Measurements from ENCODE around the gene PPP2R2B. TPM values are rescaled to one million over a fixed set of nuclear protein-coding genes. Genes with fewer than 3 reads are reported as not detected.

The PPP2R2B gene
- total RNA-seq, 1 experiment from 2014 or later: 20.3 TPM

DNA sequence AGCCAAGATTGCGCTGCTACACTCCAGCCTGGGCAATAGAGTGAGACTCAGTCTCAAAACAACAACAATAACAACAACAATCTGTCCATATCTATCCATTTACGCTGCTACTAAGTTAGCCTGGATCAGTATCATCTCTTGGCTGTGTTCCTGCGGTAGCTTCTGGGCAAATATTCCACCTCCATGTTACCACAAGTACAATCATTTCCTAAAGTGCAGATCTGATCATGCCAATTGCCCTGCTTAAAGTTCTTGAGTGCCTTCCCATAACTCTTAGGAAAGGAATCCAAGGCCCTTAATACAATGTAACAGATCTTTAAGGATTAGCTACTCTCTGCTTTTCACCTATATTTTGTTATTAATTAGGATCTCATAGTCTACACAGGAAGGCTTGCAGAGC, 15.4 kb upstream of the PPP2R2B start:
- Mint-ChIP-seq H3K4me1 (peaks cover 23% of the 10 kb centered on the region), H3K36me3 (peaks cover 7% of the 10 kb centered on the region), H3K27ac (no peak overlapping the region), H3K27me3 (ENCODE audit: low read depth) (peaks cover 18% of the 10 kb centered on the region), H3K9me3 (peaks cover 8% of the 10 kb centered on the region), H3K4me3 (no peak overlapping the region)
- ChIA-PET CTCF (no interaction called here), POLR2A (no interaction called here)
- no peak for TF ChIP-seq ZNF671 (CRISPR knock-in tag; IDR thresholded peaks at IDR 0.05)
- no peak for TF ChIP-seq ELF4 (CRISPR knock-in tag; IDR thresholded peaks at IDR 0.05; ENCODE audit: low read depth)
- TF ChIP-seq ARID4B (CRISPR knock-in tag; IDR thresholded peaks at IDR 0.05; ENCODE audit: borderline replicate concordance): no peak
- no peak for TF ChIP-seq EMX1 (CRISPR knock-in tag; IDR thresholded peaks at IDR 0.05)
- TF ChIP-seq MXD4 (CRISPR knock-in tag; IDR thresholded peaks at IDR 0.05; ENCODE audit: borderline replicate concordance): no peak
- no peak for TF ChIP-seq ZNF423 (CRISPR knock-in tag; IDR thresholded peaks at IDR 0.05)
- TF ChIP-seq, protein P1, sequence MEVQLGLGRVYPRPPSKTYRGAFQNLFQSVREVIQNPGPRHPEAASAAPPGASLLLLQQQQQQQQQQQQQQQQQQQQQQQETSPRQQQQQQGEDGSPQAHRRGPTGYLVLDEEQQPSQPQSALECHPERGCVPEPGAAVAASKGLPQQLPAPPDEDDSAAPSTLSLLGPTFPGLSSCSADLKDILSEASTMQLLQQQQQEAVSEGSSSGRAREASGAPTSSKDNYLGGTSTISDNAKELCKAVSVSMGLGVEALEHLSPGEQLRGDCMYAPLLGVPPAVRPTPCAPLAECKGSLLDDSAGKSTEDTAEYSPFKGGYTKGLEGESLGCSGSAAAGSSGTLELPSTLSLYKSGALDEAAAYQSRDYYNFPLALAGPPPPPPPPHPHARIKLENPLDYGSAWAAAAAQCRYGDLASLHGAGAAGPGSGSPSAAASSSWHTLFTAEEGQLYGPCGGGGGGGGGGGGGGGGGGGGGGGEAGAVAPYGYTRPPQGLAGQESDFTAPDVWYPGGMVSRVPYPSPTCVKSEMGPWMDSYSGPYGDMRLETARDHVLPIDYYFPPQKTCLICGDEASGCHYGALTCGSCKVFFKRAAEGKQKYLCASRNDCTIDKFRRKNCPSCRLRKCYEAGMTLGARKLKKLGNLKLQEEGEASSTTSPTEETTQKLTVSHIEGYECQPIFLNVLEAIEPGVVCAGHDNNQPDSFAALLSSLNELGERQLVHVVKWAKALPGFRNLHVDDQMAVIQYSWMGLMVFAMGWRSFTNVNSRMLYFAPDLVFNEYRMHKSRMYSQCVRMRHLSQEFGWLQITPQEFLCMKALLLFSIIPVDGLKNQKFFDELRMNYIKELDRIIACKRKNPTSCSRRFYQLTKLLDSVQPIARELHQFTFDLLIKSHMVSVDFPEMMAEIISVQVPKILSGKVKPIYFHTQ (CRISPR knock-in tag; IDR thresholded peaks at IDR 0.05): no peak
- TF ChIP-seq, protein P2, sequence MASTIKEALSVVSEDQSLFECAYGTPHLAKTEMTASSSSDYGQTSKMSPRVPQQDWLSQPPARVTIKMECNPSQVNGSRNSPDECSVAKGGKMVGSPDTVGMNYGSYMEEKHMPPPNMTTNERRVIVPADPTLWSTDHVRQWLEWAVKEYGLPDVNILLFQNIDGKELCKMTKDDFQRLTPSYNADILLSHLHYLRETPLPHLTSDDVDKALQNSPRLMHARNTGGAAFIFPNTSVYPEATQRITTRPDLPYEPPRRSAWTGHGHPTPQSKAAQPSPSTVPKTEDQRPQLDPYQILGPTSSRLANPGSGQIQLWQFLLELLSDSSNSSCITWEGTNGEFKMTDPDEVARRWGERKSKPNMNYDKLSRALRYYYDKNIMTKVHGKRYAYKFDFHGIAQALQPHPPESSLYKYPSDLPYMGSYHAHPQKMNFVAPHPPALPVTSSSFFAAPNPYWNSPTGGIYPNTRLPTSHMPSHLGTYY (CRISPR knock-in tag; IDR thresholded peaks at IDR 0.05): no peak
- DNase-seq (ENCODE audit: low spot score) (no peak), ATAC-seq (no peak)

- no peak for DNase-seq (ENCODE audit: low spot score)
- H3K27ac Mint-ChIP-seq: no peak overlapping the region
- CTCF ChIA-PET: no interaction called here
- H3K9me3 Mint-ChIP-seq: peaks cover under 1% of the 10 kb centered on the region
- H3K4me1 Mint-ChIP-seq: peaks cover 36% of the 10 kb centered on the region
- H3K36me3 Mint-ChIP-seq: peaks cover under 1% of the 10 kb centered on the region; the same call in 1 of the 2 replicates
- peaks cover 18% of the 10 kb centered on the region for H3K27me3 Mint-ChIP-seq (ENCODE audit: low read depth)
- POLR2A ChIA-PET: no interaction called here
- no peak overlapping the region for H3K4me3 Mint-ChIP-seq
- no peak for ATAC-seq
- TF ChIP-seq ZNF423 (CRISPR knock-in tag; IDR thresholded peaks at IDR 0.05) (no peak), ZNF281 (CRISPR knock-in tag; IDR thresholded peaks at IDR 0.05) (no peak), SMAD3 (CRISPR knock-in tag; IDR thresholded peaks at IDR 0.05; ENCODE audit: borderline replicate concordance) (no peak), GABPB1 (CRISPR knock-in tag; IDR thresholded peaks at IDR 0.05) (no peak), FOXP4 (CRISPR knock-in tag; IDR thresholded peaks at IDR 0.05) (no peak), FOXJ3 (CRISPR knock-in tag; IDR thresholded peaks at IDR 0.05; ENCODE audit: borderline replicate concordance) (no peak)
- TF ChIP-seq, protein P3, sequence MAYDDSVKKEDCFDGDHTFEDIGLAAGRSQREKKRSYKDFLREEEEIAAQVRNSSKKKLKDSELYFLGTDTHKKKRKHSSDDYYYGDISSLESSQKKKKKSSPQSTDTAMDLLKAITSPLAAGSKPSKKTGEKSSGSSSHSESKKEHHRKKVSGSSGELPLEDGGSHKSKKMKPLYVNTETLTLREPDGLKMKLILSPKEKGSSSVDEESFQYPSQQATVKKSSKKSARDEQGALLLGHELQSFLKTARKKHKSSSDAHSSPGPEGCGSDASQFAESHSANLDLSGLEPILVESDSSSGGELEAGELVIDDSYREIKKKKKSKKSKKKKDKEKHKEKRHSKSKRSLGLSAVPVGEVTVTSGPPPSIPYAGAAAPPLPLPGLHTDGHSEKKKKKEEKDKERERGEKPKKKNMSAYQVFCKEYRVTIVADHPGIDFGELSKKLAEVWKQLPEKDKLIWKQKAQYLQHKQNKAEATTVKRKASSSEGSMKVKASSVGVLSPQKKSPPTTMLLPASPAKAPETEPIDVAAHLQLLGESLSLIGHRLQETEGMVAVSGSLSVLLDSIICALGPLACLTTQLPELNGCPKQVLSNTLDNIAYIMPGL (CRISPR knock-in tag; IDR thresholded peaks at IDR 0.05): no peak
- TF ChIP-seq, protein P4, sequence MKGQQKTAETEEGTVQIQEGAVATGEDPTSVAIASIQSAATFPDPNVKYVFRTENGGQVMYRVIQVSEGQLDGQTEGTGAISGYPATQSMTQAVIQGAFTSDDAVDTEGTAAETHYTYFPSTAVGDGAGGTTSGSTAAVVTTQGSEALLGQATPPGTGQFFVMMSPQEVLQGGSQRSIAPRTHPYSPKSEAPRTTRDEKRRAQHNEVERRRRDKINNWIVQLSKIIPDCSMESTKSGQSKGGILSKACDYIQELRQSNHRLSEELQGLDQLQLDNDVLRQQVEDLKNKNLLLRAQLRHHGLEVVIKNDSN (CRISPR knock-in tag; IDR thresholded peaks at IDR 0.05): no peak
- TF ChIP-seq, protein P5, sequence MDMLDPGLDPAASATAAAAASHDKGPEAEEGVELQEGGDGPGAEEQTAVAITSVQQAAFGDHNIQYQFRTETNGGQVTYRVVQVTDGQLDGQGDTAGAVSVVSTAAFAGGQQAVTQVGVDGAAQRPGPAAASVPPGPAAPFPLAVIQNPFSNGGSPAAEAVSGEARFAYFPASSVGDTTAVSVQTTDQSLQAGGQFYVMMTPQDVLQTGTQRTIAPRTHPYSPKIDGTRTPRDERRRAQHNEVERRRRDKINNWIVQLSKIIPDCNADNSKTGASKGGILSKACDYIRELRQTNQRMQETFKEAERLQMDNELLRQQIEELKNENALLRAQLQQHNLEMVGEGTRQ (CRISPR knock-in tag; IDR thresholded peaks at IDR 0.05): no peak
- TF ChIP-seq, protein P6, sequence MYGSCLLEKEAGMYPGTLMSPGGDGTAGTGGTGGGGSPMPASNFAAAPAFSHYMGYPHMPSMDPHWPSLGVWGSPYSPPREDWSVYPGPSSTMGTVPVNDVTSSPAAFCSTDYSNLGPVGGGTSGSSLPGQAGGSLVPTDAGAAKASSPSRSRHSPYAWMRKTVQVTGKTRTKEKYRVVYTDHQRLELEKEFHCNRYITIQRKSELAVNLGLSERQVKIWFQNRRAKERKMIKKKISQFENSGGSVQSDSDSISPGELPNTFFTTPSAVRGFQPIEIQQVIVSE (CRISPR knock-in tag; IDR thresholded peaks at IDR 0.05; ENCODE audit: borderline replicate concordance): no peak
These were observed 13.7 kb upstream of the PPP2R2B start for GRCh38 chr5:146892231-146892630.
